Peyer's patch (tissue), 4 donors: ENCODE data around the gene MPHOSPH8.

Experiments
- CTCF ChIP-seq, 6 experiments: fragments of 450-650 bp in 4 of 6; fragments of 200-600 bp in 2 of 6; sonication (generic) in 1 of 6; IDR thresholded peaks; one replicate each; pipeline ENCODE4 v1.5.1; 2017 to 2019; ENCODE audit warnings: antibody characterized with exemption in 6 of 6, mild to moderate bottlenecking in 3 of 6, moderate library complexity in 1 of 6
- POLR2A ChIP-seq, 2 donors: fragments of 450-650 bp; IDR thresholded peaks; one replicate each; pipeline ENCODE4 v1.5.1; 2017; ENCODE audit warnings: antibody characterized with exemption in 2 of 2, mild to moderate bottlenecking in 2 of 2, moderate library complexity in 2 of 2

DNA sequence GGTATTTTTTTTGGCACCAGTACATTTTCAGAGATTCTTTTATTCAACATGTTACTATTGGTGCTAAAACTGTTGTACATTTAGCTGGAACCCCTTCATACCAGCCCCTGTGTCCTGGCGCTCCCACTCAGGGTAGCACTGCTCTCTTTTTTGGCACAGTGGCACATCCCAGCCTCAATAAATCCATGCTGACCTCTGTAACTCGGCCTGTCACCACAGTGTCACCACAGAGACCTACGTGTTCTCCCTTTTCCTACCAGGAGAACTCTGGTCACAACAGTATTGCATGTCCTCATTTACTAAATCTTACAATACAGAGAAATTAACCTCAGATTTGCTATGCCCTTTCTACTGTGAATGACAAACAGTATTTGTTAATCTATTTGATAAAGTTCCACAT is 10.2 kb downstream of the MPHOSPH8 start:
- TF ChIP-seq POLR2A (IDR thresholded peaks at IDR 0.05) = no peak
- TF ChIP-seq CTCF (IDR thresholded peaks at IDR 0.05) = no peak
